ENCODE measurements around the gene SOD3. TPM values are rescaled to one million over a fixed set of nuclear protein-coding genes. Genes with fewer than 3 reads are reported as not detected.

The SOD3 gene
- total RNA-seq, 4 donors from 2014 or later, result 18.4 to 55.8 (median 23.3) TPM

- H3K4me3 ChIP-seq, result no peak overlapping the region
- no peak overlapping the region for H3K27ac ChIP-seq
- H3K9me3 ChIP-seq, result no peaks in the 10 kb centered on the region
- TF ChIP-seq POLR2AphosphoS5 (IDR thresholded peaks at IDR 0.05) (no peak), EP300 (IDR thresholded peaks at IDR 0.05) (no peak), POLR2A (IDR thresholded peaks at IDR 0.05) (no peak), CTCF (IDR thresholded peaks at IDR 0.05) (no peak)
- H3K27me3 ChIP-seq, result no peaks in the 10 kb centered on the region
- 88% methylated on average over 4 of the region's 4 CpGs for WGBS
- H3K4me1 ChIP-seq, result peaks cover 4% of the 10 kb centered on the region
- DNase-seq (ENCODE audit: low spot score in 2 of 2), result no peak
- H3K36me3 ChIP-seq, result no peaks in the 10 kb centered on the region
These were observed 24.7 kb upstream of the SOD3 start for GRCh38 chr4:24770667-24771066.

- Histone ChIP-seq H3K36me3 (no peaks in the 10 kb centered on the region), H3K27me3 (no peaks in the 10 kb centered on the region), H3K9me3 (no peaks in the 10 kb centered on the region), H3K4me1 (peaks cover 4% of the 10 kb centered on the region), H3K4me3 (no peak overlapping the region), H3K27ac (no peak overlapping the region)
- TF ChIP-seq EP300 (IDR thresholded peaks at IDR 0.05) (no peak), POLR2A (IDR thresholded peaks at IDR 0.05) (no peak), CTCF (IDR thresholded peaks at IDR 0.05) (no peak)
- WGBS, result 60% methylated on average over 4 of the region's 4 CpGs
- DNase-seq (ENCODE audit: low spot score in 2 of 2), result no peak
These were observed 24.1 kb upstream of the SOD3 start for GRCh38 chr4:24771241-24771640.

- H3K4me1 ChIP-seq, result peaks cover 4% of the 10 kb centered on the region
- H3K27ac ChIP-seq, result no peak overlapping the region
- DNase-seq (ENCODE audit: low spot score in 2 of 2), result no peak
- H3K27me3 ChIP-seq, result no peaks in the 10 kb centered on the region
- TF ChIP-seq CTCF (IDR thresholded peaks at IDR 0.05) (no peak), POLR2A (IDR thresholded peaks at IDR 0.05) (no peak), EP300 (IDR thresholded peaks at IDR 0.05) (no peak), POLR2AphosphoS5 (IDR thresholded peaks at IDR 0.05) (no peak)
- WGBS, result 69% methylated on average over 5 of the region's 5 CpGs
- H3K4me3 ChIP-seq, result no peak overlapping the region
- H3K36me3 ChIP-seq, result no peaks in the 10 kb centered on the region
- H3K9me3 ChIP-seq, result no peaks in the 10 kb centered on the region
These were observed 23.2 kb upstream of the SOD3 start for GRCh38 chr4:24772061-24772705.

GRCh38 chr4:24772952-24773351, 22.4 kb upstream of the SOD3 start:
- no peak for DNase-seq (ENCODE audit: low spot score in 2 of 2)
- TF ChIP-seq EP300 (IDR thresholded peaks at IDR 0.05) (no peak), CTCF (IDR thresholded peaks at IDR 0.05) (no peak), POLR2A (IDR thresholded peaks at IDR 0.05) (no peak), POLR2AphosphoS5 (IDR thresholded peaks at IDR 0.05) (no peak)
- Histone ChIP-seq H3K4me1 (peaks cover 7% of the 10 kb centered on the region), H3K36me3 (no peaks in the 10 kb centered on the region), H3K27ac (no peak overlapping the region), H3K4me3 (no peak overlapping the region), H3K9me3 (no peaks in the 10 kb centered on the region), H3K27me3 (no peaks in the 10 kb centered on the region)
- 98% methylated on average over 6 of the region's 6 CpGs for WGBS

GRCh38 chr4:24774452-24774851, 20.9 kb upstream of the SOD3 start:
- WGBS, result 38% methylated on average over 2 of the region's 2 CpGs
- Histone ChIP-seq H3K27me3 (no peaks in the 10 kb centered on the region), H3K36me3 (no peaks in the 10 kb centered on the region)

More at GRCh38 chr4:24774452-24774851, 20.9 kb upstream of the SOD3 start:
- Histone ChIP-seq H3K4me3 (no peak overlapping the region), H3K27ac (no peak overlapping the region), H3K9me3 (no peaks in the 10 kb centered on the region), H3K4me1 (peaks cover 20% of the 10 kb centered on the region)
- no peak for TF ChIP-seq EP300 (IDR thresholded peaks at IDR 0.05)
- no peak for TF ChIP-seq POLR2A (IDR thresholded peaks at IDR 0.05)
- TF ChIP-seq POLR2AphosphoS5 (IDR thresholded peaks at IDR 0.05), result no peak
- TF ChIP-seq CTCF (IDR thresholded peaks at IDR 0.05), result no peak
- DNase-seq (ENCODE audit: low spot score in 2 of 2), result no peak

All from suprapubic skin (tissue), 4 donors.